CD8-positive, alpha-beta memory T cell (primary cell): Measurements from ENCODE around the gene ZNF563. TPM values are rescaled to one million over a fixed set of nuclear protein-coding genes. Genes with fewer than 3 reads are reported as not detected.
"Not testable (repeated sequence)": the region's sequence is repeated elsewhere in the genome, so short reads cannot be mapped to it uniquely, and the experiment has no call there.

Experiments used
- CTCF ChIA-PET: fragments of 350-600 bp; sonication (Branson Sonifier 250); formaldehyde crosslinking; loops from one replicate; lab custom pipeline; 2021; ENCODE audit warnings: antibody characterized with exemption; lab: Charles Lee
- POLR2A ChIA-PET: fragments of 350-600 bp; sonication (Branson Sonifier 250); formaldehyde crosslinking; loops from one replicate; lab custom pipeline; 2021; ENCODE audit warnings: antibody characterized with exemption; lab: Charles Lee
- DNase-seq, 5 donors: peaks; one replicate each; pipeline versions ENCODE4 v3.0.0 to v3.0.0-alpha.2; 2020 to 2022; ENCODE audit warnings: mixed read lengths in 1 of 5
- H3K27ac ChIP-seq: one replicate; pipeline ENCODE4 v1.7.0; 2013; ENCODE audit warnings: low read depth, mild to moderate bottlenecking, low read length, moderate library complexity
- H3K27me3 ChIP-seq: 2 replicates; pipeline ENCODE4 v1.7.0; 2013; ENCODE audit warnings: low read length, mild to moderate bottlenecking; ENCODE audit not compliant: insufficient read depth, poor library complexity, severe bottlenecking
- H3K36me3 ChIP-seq: 2 replicates; pipeline ENCODE4 v1.7.0; 2013; ENCODE audit warnings: mild to moderate bottlenecking, low read length, moderate library complexity; ENCODE audit not compliant: insufficient read depth
- H3K4me1 ChIP-seq: 2 replicates; pipeline ENCODE4 v1.7.0; 2013; ENCODE audit warnings: mild to moderate bottlenecking, low read length, moderate library complexity; ENCODE audit not compliant: insufficient read depth
- H3K4me3 ChIP-seq: 2 replicates; pipeline ENCODE4 v1.7.0; 2013; ENCODE audit warnings: mild to moderate bottlenecking, low read length
- H3K9me3 ChIP-seq: 2 replicates; pipeline ENCODE4 v1.7.0; 2013; ENCODE audit warnings: mild to moderate bottlenecking, low read length
- H3K27ac Mint-ChIP-seq, 8 donors: one replicate each; pipeline ENCODE4 v1.8.0; 2020 to 2021; ENCODE audit warnings: mixed read lengths in 8 of 8, mild to moderate bottlenecking in 6 of 8, inconsistent platforms in 3 of 8, moderate library complexity in 3 of 8
- H3K27me3 Mint-ChIP-seq, 2 donors: one replicate each; pipeline ENCODE4 v1.8.0; 2020 to 2021; ENCODE audit warnings: mixed read lengths in 2 of 2, mild to moderate bottlenecking in 1 of 2, moderate library complexity in 1 of 2
- H3K36me3 Mint-ChIP-seq, 3 donors: one replicate each; pipeline ENCODE4 v1.8.0; 2020 to 2021; ENCODE audit warnings: mixed read lengths in 3 of 3, inconsistent platforms in 1 of 3, mild to moderate bottlenecking in 1 of 3
- H3K4me1 Mint-ChIP-seq, 3 donors: one replicate each; pipeline ENCODE4 v1.8.0; 2020 to 2021; ENCODE audit warnings: mixed read lengths in 3 of 3, inconsistent platforms in 1 of 3, mild to moderate bottlenecking in 1 of 3
- H3K4me3 Mint-ChIP-seq, 7 donors: one replicate each; pipeline ENCODE4 v1.8.0; 2020 to 2021; ENCODE audit warnings: mixed read lengths in 7 of 7, mild to moderate bottlenecking in 6 of 7, moderate library complexity in 4 of 7, inconsistent platforms in 2 of 7
- H3K9me3 Mint-ChIP-seq, 5 donors: one replicate each; pipeline ENCODE4 v1.8.0; 2020 to 2022; ENCODE audit warnings: mixed read lengths in 5 of 5, mild to moderate bottlenecking in 3 of 5, moderate library complexity in 2 of 5, inconsistent platforms in 1 of 5
- polyA plus RNA-seq: library from polyadenylated mRNA; unstranded; fragments of 300-500 nt; fragmentation: Illumina TruSeq; gene quantifications from one replicate; pipeline ENCODE4 v1.2.3, GENCODE V29; 2021
- total RNA-seq, 2 experiments: library from RNA; stranded (reverse); gene quantifications; one replicate each; pipeline ENCODE4 v1.2.3, GENCODE V29; 2021

Gene ZNF563
- total and polyA plus RNA-seq, 3 experiments from 2014 or later = 2.8 to 3.5 (median 3.5) TPM

DNA sequence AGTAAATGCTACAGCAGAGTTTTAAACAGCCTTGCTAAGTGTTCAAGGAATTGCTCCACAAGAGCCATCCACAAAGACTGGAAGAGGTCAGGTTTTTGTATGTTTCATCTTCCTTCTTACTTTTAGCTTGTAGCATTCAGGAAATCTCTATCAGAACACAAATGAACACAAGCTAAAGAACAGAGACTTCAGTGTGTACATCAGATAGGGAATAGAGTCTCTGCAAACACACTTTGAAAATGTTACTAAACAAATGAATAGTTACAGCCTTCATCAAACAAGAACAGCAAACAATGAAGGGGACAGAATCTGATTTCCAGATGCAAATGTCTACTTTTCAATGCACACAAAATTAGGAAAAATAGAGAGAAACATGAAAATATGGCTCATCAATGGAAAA lies 7.7 kb downstream of the ZNF563 start:
- Histone ChIP-seq H3K27me3 (no peaks in the 10 kb centered on the region), H3K9me3 (peaks cover 5% of the 10 kb centered on the region), H3K27ac (no peak overlapping the region), H3K4me3 (no peak overlapping the region), H3K4me1 (peaks cover 2% of the 10 kb centered on the region), H3K36me3 (peaks cover 4% of the 10 kb centered on the region)
- ChIA-PET POLR2A (no interaction called here), CTCF (no interaction called here)
- Mint-ChIP-seq H3K27ac (no peak overlapping the region), H3K4me3 (no peak overlapping the region), H3K36me3 (peaks cover 8 to 37% (median 27%) of the 10 kb centered on the region in 3 donors), H3K4me1 (peaks cover 6 to 29% (median 11%) of the 10 kb centered on the region in 3 donors), H3K9me3 (peaks cover 0 to 14% (median 9%) of the 10 kb centered on the region in 5 donors), H3K27me3 (peaks cover 0 to 1% of the 10 kb centered on the region in 2 donors)
- no peak for DNase-seq

DNA sequence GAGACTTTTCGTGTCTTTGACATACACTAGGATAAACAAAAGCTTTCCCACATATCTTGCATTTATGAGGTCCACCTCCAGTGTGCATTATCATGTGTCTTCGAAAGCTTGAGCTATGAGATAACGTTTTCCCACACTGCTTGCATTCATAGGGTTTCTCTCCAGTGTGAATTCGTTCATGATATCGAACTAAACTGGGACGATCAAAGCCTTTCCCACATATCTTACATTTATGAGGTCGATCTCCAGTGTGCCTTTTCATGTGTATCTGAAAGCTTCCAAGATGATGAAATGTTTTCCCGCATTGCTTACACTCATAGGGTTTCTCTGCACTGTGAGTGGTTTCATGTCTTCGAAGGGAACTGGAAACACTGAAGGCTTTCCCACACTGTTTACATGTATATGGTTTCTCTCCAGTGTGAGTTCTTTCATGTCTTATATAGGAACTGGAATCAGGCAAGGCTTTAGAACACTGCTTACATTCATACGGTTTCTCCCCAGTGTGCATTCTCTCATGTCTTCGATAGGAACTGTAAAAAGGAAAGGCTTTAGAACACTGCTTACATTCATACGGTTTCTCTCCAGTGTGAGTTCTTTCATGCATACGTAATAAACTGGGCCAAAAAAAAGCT lies 14.5 kb downstream of the ZNF563 start:
- no peak for DNase-seq
- Histone ChIP-seq H3K27me3 (no peaks in the 10 kb centered on the region), H3K4me1 (no peaks in the 10 kb centered on the region), H3K36me3 (peaks cover 16% of the 10 kb centered on the region), H3K4me3 (no peak overlapping the region), H3K27ac (no peak overlapping the region), H3K9me3 (peaks cover 18% of the 10 kb centered on the region)
- ChIA-PET POLR2A (no interaction called here), CTCF (no interaction called here)
- H3K27ac Mint-ChIP-seq = no peak overlapping the region
- H3K4me3 Mint-ChIP-seq = no peak overlapping the region
- H3K9me3 Mint-ChIP-seq = peaks cover 14 to 43% (median 32%) of the 10 kb centered on the region in 5 donors
- H3K27me3 Mint-ChIP-seq = no peaks in the 10 kb centered on the region
- peaks cover 27 to 57% (median 54%) of the 10 kb centered on the region in 3 donors for H3K36me3 Mint-ChIP-seq
- H3K4me1 Mint-ChIP-seq = peaks cover 0 to 7% (median 6%) of the 10 kb centered on the region in 3 donors

GRCh38 chr19:12314553-12314952 lies 18.9 kb downstream of the ZNF563 start:
- H3K9me3 Mint-ChIP-seq = peaks cover 13 to 29% (median 26%) of the 10 kb centered on the region in 5 donors
- H3K36me3 ChIP-seq = peaks cover 11% of the 10 kb centered on the region
- H3K27me3 Mint-ChIP-seq = no peaks in the 10 kb centered on the region
- H3K4me3 Mint-ChIP-seq = peak overlapping the region in 1 of 7 donors; percentile 27
- H3K27ac ChIP-seq = no peak overlapping the region
- no peaks in the 10 kb centered on the region for H3K4me1 ChIP-seq
- H3K27ac Mint-ChIP-seq = no peak overlapping the region
- no peak for DNase-seq
- H3K36me3 Mint-ChIP-seq = peaks cover 17 to 36% (median 24%) of the 10 kb centered on the region in 3 donors
- ChIA-PET CTCF (no interaction called here), POLR2A (interaction anchor here (0.6 to 1.4 kb wide), 5 partner anchors 10 to 58 kb away, joined by 3 to 6 read pairs (median 5); partner anchors contain the start of gene ZNF563)
- H3K4me3 ChIP-seq = no peak overlapping the region
- no peaks in the 10 kb centered on the region for H3K27me3 ChIP-seq
- peaks cover 0 to 7% (median 6%) of the 10 kb centered on the region in 3 donors for H3K4me1 Mint-ChIP-seq
- H3K9me3 ChIP-seq = peaks cover 12% of the 10 kb centered on the region

- H3K9me3 ChIP-seq, H3K36me3 Mint-ChIP-seq, H3K27ac ChIP-seq, H3K27me3 Mint-ChIP-seq, H3K27me3 ChIP-seq, H3K36me3 ChIP-seq, H3K4me3 ChIP-seq, H3K9me3 Mint-ChIP-seq, H3K27ac Mint-ChIP-seq, DNase-seq, H3K4me3 Mint-ChIP-seq, H3K4me1 Mint-ChIP-seq, H3K4me1 ChIP-seq: not testable (repeated sequence)
- ChIA-PET POLR2A (interaction anchor here (0.6 kb wide), 1 partner anchor 184 kb away, joined by 3 read pairs; no protein-coding TSS in a partner anchor), CTCF (interaction anchor here (0.5 kb wide), 1 partner anchor 1553 kb away, joined by 3 read pairs; no protein-coding TSS in a partner anchor)
These were observed 24.5 kb downstream of the ZNF563 start for GRCh38 chr19:12308891-12309290.

DNA sequence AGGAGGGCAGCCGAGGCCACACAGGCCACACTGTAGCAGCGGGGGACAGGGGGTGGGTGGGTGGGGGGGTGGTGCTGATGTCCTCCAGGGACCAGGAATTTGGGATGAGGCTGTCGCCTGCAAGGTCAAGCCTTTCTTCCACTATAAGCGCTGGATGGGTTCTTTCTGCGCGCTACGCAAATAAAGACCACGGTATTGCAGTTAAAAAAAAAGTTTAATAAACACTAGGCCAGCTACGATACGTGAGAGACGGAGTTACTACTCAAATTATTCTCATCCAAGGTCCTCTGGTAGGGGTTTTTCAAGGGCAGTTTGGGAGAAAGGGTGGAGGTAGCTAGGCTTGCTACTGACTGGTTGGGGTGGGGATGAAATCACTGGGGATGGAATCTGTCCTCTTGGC lies 38.2 kb downstream of the ZNF563 start:
- CTCF ChIA-PET = interaction anchor here (2.6 kb wide), 1 partner anchor 38 kb away, joined by 8 read pairs; the partner anchor contains the start of gene ZNF563
- H3K4me1 Mint-ChIP-seq = peaks cover 34 to 40% (median 40%) of the 10 kb centered on the region in 3 donors

GRCh38 chr19:12294249-12295158 lies 38.9 kb downstream of the ZNF563 start, which contains the start of gene ZNF44:
TSS of gene ZNF44 (minus strand) at chr19:12294883. CDS start at chr19:12294694, 189 bp downstream.
- Histone ChIP-seq H3K9me3 (no peaks in the 10 kb centered on the region), H3K27me3 (no peaks in the 10 kb centered on the region), H3K36me3 (no peaks in the 10 kb centered on the region), H3K4me3 (peak within 1 kb of the TSS; percentile 84), H3K4me1 (peaks cover 23% of the 10 kb centered on the region), H3K27ac (peak within 1 kb of the TSS; percentile 70)
- DNase-seq = peak; percentile 88 to 96 (median 92)
- H3K36me3 Mint-ChIP-seq = peaks cover 0 to 29% (median 8%) of the 10 kb centered on the region in 3 donors
- ChIA-PET POLR2A (interaction anchor here (1.0 to 2.0 kb wide), 2 partner anchors 39 to 201 kb away, joined by 3 to 21 read pairs; partner anchors contain the start of gene ZNF563), CTCF (interaction anchor here (0.7 to 2.6 kb wide), 2 partner anchors 39 to 234 kb away, joined by 3 to 8 read pairs; partner anchors contain the start of gene ZNF563)
- H3K9me3 Mint-ChIP-seq = peaks cover 0 to 1% (median 0%) of the 10 kb centered on the region in 5 donors
- H3K4me1 Mint-ChIP-seq = peaks cover 40 to 45% (median 45%) of the 10 kb centered on the region in 3 donors
- peaks cover 0 to 2% of the 10 kb centered on the region in 2 donors for H3K27me3 Mint-ChIP-seq
- H3K27ac Mint-ChIP-seq = peak within 1 kb of the TSS; percentile 84 to 99 (median 98)
- peak within 1 kb of the TSS; percentile 95 to 100 (median 99) for H3K4me3 Mint-ChIP-seq

More for the DNA sequence above, 38.2 kb downstream of the ZNF563 start:
- no peak for DNase-seq
- H3K27me3 ChIP-seq = no peaks in the 10 kb centered on the region
- peak overlapping the region; percentile 84 for H3K4me3 ChIP-seq
- H3K9me3 Mint-ChIP-seq = peaks cover 0 to 1% (median 0%) of the 10 kb centered on the region in 5 donors
- no peaks in the 10 kb centered on the region for H3K9me3 ChIP-seq
- peaks cover 0 to 29% (median 8%) of the 10 kb centered on the region in 3 donors for H3K36me3 Mint-ChIP-seq
- no peak overlapping the region for H3K27ac ChIP-seq
- H3K36me3 ChIP-seq = no peaks in the 10 kb centered on the region
- POLR2A ChIA-PET = interaction anchor here (2.0 kb wide), 1 partner anchor 38 kb away, joined by 21 read pairs; the partner anchor contains the start of gene ZNF563
- peaks cover 0 to 2% of the 10 kb centered on the region in 2 donors for H3K27me3 Mint-ChIP-seq
- peak overlapping the region; percentile 95 to 100 (median 98) for H3K4me3 Mint-ChIP-seq
- peak overlapping the region in 7 of 8 donors; percentile 84 to 99 (median 95) for H3K27ac Mint-ChIP-seq
- peaks cover 16% of the 10 kb centered on the region for H3K4me1 ChIP-seq

- ChIA-PET POLR2A (interaction anchor here (0.5 to 2.0 kb wide), 3 partner anchors 39 to 234 kb away, joined by 3 to 21 read pairs (median 3); partner anchors contain the start of gene ZNF563), CTCF (interaction anchor here (2.6 kb wide), 1 partner anchor 39 kb away, joined by 8 read pairs; the partner anchor contains the start of gene ZNF563)
- H3K27ac Mint-ChIP-seq = peak overlapping the region; percentile 84 to 99 (median 98)
- peaks cover 29% of the 10 kb centered on the region for H3K4me1 ChIP-seq
- peak overlapping the region; percentile 84 for H3K4me3 ChIP-seq
- H3K9me3 Mint-ChIP-seq = peaks cover 0 to 1% (median 0%) of the 10 kb centered on the region in 5 donors
- no peaks in the 10 kb centered on the region for H3K27me3 ChIP-seq
- peak; percentile 32 to 70 (median 63) for DNase-seq
- H3K9me3 ChIP-seq = no peaks in the 10 kb centered on the region
- no peaks in the 10 kb centered on the region for H3K36me3 ChIP-seq
- H3K4me1 Mint-ChIP-seq = peaks cover 46 to 52% (median 52%) of the 10 kb centered on the region in 3 donors
- H3K27me3 Mint-ChIP-seq = peaks cover 0 to 2% of the 10 kb centered on the region in 2 donors
- peak overlapping the region; percentile 70 for H3K27ac ChIP-seq
- H3K4me3 Mint-ChIP-seq = peak overlapping the region; percentile 95 to 100 (median 99)
- H3K36me3 Mint-ChIP-seq = peaks cover 0 to 34% (median 8%) of the 10 kb centered on the region in 3 donors
These were observed 39.6 kb downstream of the ZNF563 start for GRCh38 chr19:12293777-12294248.
